Activated T-helper 17 cell treated with anti-CD3 and anti-CD28 coated beads, Interleukin-2, amount 50 U/mL, for 72 hours (primary cell): ENCODE results near the gene RTN3. TPM values are rescaled to one million over a fixed set of nuclear protein-coding genes. Genes with fewer than 3 reads are reported as not detected.

Experiments
- ATAC-seq: fragments of 150-1000 bp; cut with Tn5 transposase; replicated peaks from 2 replicates; pipeline ENCODE4 v1.10.0; 2021; ENCODE audit warnings: mild to moderate bottlenecking, moderate library complexity
- H3K27ac Mint-ChIP-seq: one replicate; pipeline ENCODE4 v1.8.0; 2022; ENCODE audit warnings: mixed read lengths
- H3K27me3 Mint-ChIP-seq: one replicate; pipeline ENCODE4 v1.8.0; 2022; ENCODE audit warnings: mixed read lengths
- H3K36me3 Mint-ChIP-seq: one replicate; pipeline ENCODE4 v1.8.0; 2022; ENCODE audit warnings: low read depth, mild to moderate bottlenecking, mixed read lengths
- H3K4me1 Mint-ChIP-seq: one replicate; pipeline ENCODE4 v1.8.0; 2022; ENCODE audit warnings: mixed read lengths
- H3K4me3 Mint-ChIP-seq: one replicate; pipeline ENCODE4 v1.8.0; 2022; ENCODE audit warnings: mild to moderate bottlenecking, mixed read lengths
- H3K9me3 Mint-ChIP-seq: one replicate; pipeline ENCODE4 v1.8.0; 2022; ENCODE audit warnings: mixed read lengths
- total RNA-seq, 2 donors: library from RNA; stranded (reverse); gene quantifications; one replicate each; pipeline ENCODE4 v1.2.3, GENCODE V29; 2022

RTN3 gene
- total RNA-seq, 2 donors from 2014 or later, result 53.2 to 59.3 TPM

- no peaks in the 10 kb centered on the region for H3K27me3 Mint-ChIP-seq
- peaks cover 10% of the 10 kb centered on the region for H3K36me3 Mint-ChIP-seq
- no peak overlapping the region for H3K4me3 Mint-ChIP-seq
- no peaks in the 10 kb centered on the region for H3K9me3 Mint-ChIP-seq
- ATAC-seq, result no peak
- H3K27ac Mint-ChIP-seq, result no peak overlapping the region
- H3K4me1 Mint-ChIP-seq, result no peaks in the 10 kb centered on the region
Observed at GRCh38 chr11:63745304-63746170, 64.2 kb downstream of the RTN3 start.

DNA sequence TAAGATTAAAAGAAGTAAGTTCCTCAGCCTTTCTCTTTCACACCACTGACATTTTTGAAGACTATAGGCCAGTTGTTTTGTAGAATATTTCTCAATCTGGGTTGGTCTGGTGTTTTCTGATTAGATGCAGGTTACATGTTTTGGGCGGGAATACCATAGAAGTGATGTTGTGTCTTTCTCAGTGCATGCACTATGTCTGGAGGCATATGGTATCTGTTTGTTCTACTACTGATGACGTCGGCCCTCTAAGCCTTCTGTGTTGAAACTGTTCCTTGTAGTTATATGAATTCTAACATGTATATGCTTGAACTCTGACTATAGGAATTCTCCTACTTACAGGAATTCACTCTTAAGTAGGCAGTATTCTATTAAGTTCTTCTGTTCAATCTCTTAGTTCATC lies 65.7 kb downstream of the RTN3 start:
- Mint-ChIP-seq H3K36me3 (peaks cover 24% of the 10 kb centered on the region), H3K27me3 (no peaks in the 10 kb centered on the region), H3K4me3 (no peak overlapping the region), H3K9me3 (no peaks in the 10 kb centered on the region), H3K4me1 (no peaks in the 10 kb centered on the region), H3K27ac (no peak overlapping the region)
- no peak for ATAC-seq

DNA sequence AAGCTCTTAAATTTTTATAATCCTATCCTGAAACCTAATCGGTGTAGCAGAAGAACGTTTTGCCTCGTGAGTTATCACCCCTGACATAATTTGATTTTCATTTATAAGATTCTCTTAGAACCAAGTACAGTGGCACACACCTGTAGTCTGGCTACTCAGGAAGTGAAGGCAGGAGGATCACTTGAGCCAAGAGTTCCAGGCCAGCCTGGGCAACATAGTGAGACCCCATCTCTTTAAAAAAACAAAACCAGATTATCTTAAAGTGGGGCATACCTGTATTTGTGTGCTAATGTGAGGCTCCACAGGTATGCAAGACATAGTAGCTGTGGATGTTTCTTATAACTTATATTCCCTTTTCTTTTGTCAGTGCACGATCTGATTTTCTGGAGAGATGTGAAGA lies 68.3 kb downstream of the RTN3 start:
- H3K36me3 Mint-ChIP-seq, result peaks cover 42% of the 10 kb centered on the region
- H3K4me1 Mint-ChIP-seq, result no peaks in the 10 kb centered on the region
- H3K9me3 Mint-ChIP-seq, result no peaks in the 10 kb centered on the region
- no peak overlapping the region for H3K4me3 Mint-ChIP-seq
- no peak for ATAC-seq
- H3K27ac Mint-ChIP-seq, result no peak overlapping the region
- no peaks in the 10 kb centered on the region for H3K27me3 Mint-ChIP-seq

DNA sequence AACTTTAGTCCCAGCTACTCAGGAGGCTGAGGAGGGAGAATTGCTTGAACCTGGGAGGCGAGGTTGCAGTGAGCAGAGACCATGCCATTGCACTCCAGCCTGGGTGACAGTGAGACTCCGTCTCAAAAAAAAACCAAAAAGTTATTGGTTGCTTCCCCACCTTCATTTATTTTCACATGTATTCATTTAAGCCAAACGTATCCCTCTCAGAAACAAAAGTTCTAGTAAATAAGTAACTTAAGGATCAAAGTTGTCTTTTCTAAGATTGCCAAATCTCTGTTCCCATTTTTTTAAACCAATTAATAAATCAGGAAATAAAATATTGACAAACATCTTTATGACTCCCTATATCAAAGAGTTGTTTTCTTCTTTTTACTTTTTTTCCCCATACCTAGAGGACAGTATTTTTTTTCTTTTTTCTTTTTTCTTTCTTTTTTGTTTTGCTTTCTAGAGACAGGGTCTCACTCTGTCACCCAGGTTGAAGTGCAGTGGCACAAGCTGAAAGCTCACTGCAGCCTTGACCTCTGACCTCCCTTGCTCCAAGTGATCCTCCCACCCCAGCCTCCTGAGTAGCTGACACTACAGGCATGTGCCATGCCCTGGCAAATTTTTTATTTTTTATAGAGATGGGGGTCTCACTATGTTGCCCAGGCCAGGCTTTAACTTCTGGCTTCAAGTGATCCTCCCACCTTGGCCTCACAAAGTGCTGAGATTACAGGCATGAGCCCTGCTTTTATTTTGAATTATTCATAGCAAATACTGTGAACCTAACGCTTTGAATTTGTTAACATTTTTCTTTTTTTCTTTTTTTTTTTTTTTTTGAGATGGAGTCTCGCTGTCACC lies 75.8 kb downstream of the RTN3 start:
- no peak for ATAC-seq
- no peaks in the 10 kb centered on the region for H3K4me1 Mint-ChIP-seq
- H3K27me3 Mint-ChIP-seq, result no peaks in the 10 kb centered on the region
- peaks cover 51% of the 10 kb centered on the region for H3K36me3 Mint-ChIP-seq
- H3K4me3 Mint-ChIP-seq, result no peak overlapping the region
- no peaks in the 10 kb centered on the region for H3K9me3 Mint-ChIP-seq
- no peak overlapping the region for H3K27ac Mint-ChIP-seq

GRCh38 chr11:63760487-63761079 lies 79.3 kb downstream of the RTN3 start:
- no peak overlapping the region for H3K27ac Mint-ChIP-seq
- peaks cover 34% of the 10 kb centered on the region for H3K36me3 Mint-ChIP-seq
- H3K27me3 Mint-ChIP-seq, result no peaks in the 10 kb centered on the region
- no peaks in the 10 kb centered on the region for H3K9me3 Mint-ChIP-seq
- no peaks in the 10 kb centered on the region for H3K4me1 Mint-ChIP-seq
- no peak for ATAC-seq
- H3K4me3 Mint-ChIP-seq, result no peak overlapping the region

GRCh38 chr11:63761188-63761587 lies 79.9 kb downstream of the RTN3 start:
- H3K4me3 Mint-ChIP-seq, result no peak overlapping the region
- no peak overlapping the region for H3K27ac Mint-ChIP-seq
- ATAC-seq, result no peak
- peaks cover 30% of the 10 kb centered on the region for H3K36me3 Mint-ChIP-seq
- no peaks in the 10 kb centered on the region for H3K27me3 Mint-ChIP-seq
- H3K4me1 Mint-ChIP-seq, result no peaks in the 10 kb centered on the region
- no peaks in the 10 kb centered on the region for H3K9me3 Mint-ChIP-seq

GRCh38 chr11:63761931-63762653 lies 80.8 kb downstream of the RTN3 start:
- Mint-ChIP-seq H3K9me3 (no peaks in the 10 kb centered on the region), H3K36me3 (peaks cover 21% of the 10 kb centered on the region), H3K4me1 (no peaks in the 10 kb centered on the region), H3K4me3 (no peak overlapping the region), H3K27ac (no peak overlapping the region), H3K27me3 (no peaks in the 10 kb centered on the region)
- ATAC-seq, result no peak

DNA sequence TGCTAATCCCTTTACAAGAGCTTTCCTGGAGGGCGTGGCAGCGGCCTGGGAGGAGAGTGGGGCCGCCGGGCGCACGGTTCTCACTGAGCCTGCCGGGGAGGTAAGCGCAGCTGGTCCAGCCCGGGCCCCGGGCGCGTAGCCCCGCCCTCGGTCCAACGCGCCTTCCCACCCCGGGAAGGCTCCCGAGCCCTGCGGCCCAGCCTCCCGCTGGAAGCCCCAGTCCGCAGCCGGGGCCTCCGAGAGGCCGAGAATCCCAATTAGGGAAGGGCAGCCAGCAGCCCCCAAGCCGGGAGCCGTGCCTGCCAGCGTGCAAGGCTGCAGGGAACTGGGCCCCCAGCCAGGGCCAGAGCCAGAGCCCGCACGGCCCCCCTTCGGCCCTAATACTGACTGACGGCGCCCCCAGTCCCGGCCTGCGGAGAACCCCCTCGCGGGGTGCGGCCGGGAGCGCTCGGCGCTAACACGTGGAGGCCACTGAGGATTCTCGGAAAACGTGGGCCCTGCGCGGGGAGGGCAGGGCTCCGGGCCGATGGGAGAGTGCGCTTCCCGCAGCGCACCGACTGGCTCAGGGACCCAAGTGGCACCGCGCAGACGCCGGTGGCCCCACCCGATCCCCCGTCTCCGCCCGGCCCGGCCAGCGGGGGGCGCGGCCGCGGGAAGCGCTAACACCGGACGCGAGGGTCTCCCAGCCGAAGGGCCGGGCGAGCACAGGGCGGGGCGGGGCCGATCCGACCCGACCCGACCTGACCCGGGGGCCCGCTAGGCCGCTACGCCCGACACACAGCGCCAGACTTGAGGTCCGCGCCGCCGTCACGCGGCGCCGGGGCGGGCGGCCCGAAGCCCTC lies 81.6 kb downstream of the RTN3 start:
- Mint-ChIP-seq H3K27ac (no peak overlapping the region), H3K27me3 (no peaks in the 10 kb centered on the region), H3K4me1 (peaks cover 8% of the 10 kb centered on the region), H3K36me3 (peaks cover 20% of the 10 kb centered on the region), H3K4me3 (no peak overlapping the region), H3K9me3 (no peaks in the 10 kb centered on the region)
- no peak for ATAC-seq

GRCh38 chr11:63763496-63764339 lies 82.4 kb downstream of the RTN3 start:
- Mint-ChIP-seq H3K27ac (no peak overlapping the region), H3K9me3 (no peaks in the 10 kb centered on the region), H3K36me3 (peaks cover 13% of the 10 kb centered on the region), H3K27me3 (no peaks in the 10 kb centered on the region), H3K4me1 (peaks cover 8% of the 10 kb centered on the region), H3K4me3 (no peak overlapping the region)
- ATAC-seq, result no peak

DNA sequence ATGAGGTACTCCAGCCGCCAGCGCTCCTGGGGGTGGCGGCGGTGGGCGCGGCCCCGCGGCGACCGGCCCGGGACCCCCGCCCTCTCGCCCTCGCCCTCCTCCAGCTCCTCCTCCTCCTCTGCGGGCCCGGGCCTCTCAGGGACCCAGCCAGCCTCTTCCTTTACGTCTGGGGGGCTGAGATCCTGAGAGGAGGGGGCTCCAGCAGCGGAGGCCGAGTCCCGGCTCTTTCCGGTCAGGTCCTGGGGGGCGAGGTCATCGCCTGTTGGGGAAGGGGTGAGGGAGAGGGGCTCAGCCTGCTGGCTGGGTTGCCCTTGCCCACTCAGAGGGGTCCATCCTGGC lies 83.0 kb downstream of the RTN3 start:
- H3K27me3 Mint-ChIP-seq, result no peaks in the 10 kb centered on the region
- no peak overlapping the region for H3K27ac Mint-ChIP-seq
- no peak for ATAC-seq
- H3K4me1 Mint-ChIP-seq, result peaks cover 8% of the 10 kb centered on the region
- no peak overlapping the region for H3K4me3 Mint-ChIP-seq
- H3K9me3 Mint-ChIP-seq, result no peaks in the 10 kb centered on the region
- H3K36me3 Mint-ChIP-seq, result peaks cover 7% of the 10 kb centered on the region

DNA sequence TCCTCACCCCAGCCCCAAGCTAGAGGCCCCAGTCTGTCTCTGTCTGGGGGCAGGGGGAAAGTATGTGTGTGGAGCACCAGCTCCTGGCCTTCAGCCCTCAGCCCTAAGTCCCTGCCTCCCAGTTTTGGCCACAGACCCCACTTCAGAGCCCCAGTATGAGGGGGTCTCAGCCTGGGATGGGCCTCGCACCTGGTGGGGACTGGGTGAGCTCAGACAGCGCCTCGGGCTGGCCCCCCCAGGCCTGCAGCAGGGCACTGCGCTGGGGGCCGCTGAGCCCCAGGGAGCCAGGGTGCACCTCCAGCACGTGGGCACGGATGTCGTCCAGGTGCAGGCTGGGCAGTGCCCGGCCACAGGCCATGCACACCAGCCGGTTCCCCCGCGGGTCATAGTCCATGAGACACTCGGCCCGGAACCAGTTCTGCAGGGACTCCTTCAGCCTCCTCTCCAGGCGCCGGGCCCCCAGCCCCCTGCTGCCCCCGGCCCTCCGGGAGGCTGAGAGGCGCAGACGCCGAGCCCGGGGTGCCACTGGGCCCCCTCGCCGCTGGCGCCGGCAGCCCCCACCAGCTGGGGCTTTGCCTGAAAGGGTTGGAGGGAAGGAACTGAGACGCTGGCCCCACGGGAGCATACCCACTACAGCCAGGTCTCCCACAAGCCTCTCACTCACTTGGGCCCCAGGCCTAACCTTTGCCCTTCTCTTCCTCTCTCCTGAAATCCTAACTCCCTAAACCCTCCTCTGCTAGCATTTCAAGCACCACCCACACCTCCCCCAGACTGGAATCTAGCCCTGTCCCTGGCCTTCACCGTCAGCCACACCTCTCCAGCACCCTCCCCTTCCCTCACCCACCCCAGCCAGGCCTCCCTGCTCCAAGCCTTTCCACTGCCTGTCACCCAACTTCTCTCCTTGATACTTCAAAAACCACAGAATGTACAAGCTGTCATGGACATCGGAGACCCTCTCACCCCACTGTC lies 83.7 kb downstream of the RTN3 start:
- H3K27me3 Mint-ChIP-seq, result no peaks in the 10 kb centered on the region
- no peaks in the 10 kb centered on the region for H3K9me3 Mint-ChIP-seq
- H3K36me3 Mint-ChIP-seq, result peaks cover 7% of the 10 kb centered on the region
- no peak for ATAC-seq
- peaks cover 8% of the 10 kb centered on the region for H3K4me1 Mint-ChIP-seq
- H3K4me3 Mint-ChIP-seq, result no peak overlapping the region
- no peak overlapping the region for H3K27ac Mint-ChIP-seq

DNA sequence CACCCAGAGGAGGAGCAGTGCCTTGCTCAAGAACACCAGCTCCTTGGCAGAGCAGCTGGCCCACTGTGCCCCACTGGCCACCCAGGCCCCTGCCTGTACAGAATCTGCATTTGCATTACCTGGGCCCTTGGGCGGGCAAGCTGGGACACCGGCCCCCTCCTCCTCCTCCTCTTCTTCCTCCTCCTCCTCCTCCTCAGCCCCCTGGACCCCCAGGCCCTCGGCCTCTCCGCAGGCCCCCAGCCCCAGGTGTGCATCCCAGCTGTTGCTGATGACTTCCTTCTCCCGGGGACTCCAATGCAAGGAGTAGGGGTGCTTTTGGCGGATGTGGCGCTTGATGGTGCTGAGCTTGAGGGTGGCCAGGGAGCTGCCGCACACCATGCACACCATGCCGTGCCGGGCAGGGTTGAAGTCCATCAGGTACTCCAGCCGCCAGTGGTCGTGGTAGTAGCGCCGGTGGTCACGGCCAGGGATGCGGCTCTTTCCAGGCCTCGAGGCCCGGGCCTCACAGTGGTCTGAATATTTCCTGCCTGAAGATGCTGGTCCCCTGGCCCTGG lies 84.5 kb downstream of the RTN3 start:
- Mint-ChIP-seq H3K9me3 (no peaks in the 10 kb centered on the region), H3K27me3 (no peaks in the 10 kb centered on the region), H3K4me3 (peak overlapping the region; percentile 9), H3K27ac (no peak overlapping the region), H3K4me1 (peaks cover 8% of the 10 kb centered on the region), H3K36me3 (peaks cover 7% of the 10 kb centered on the region)
- ATAC-seq, result no peak
